Loucy (cell line): ENCODE results near the gene RHCE.
"Not testable (repeated sequence)": the region's sequence is repeated elsewhere in the genome, so short reads cannot be mapped to it uniquely, and the experiment has no call there.

Experiments
- CTCF ChIP-seq: fragments of 200-600 bp; sonication (generic); conservative IDR thresholded peaks from 2 replicates; pipeline ENCODE4 v1.5.1; 2014; ENCODE audit warnings: mild to moderate bottlenecking, antibody characterized with exemption, low read length
- EZH2phosphoT487 ChIP-seq: fragments of 200-600 bp; IDR thresholded peaks from 2 replicates; pipeline ENCODE4 v1.6.1; 2018; ENCODE audit warnings: antibody characterized with exemption, mild to moderate bottlenecking, moderate library complexity, borderline replicate concordance

DNA sequence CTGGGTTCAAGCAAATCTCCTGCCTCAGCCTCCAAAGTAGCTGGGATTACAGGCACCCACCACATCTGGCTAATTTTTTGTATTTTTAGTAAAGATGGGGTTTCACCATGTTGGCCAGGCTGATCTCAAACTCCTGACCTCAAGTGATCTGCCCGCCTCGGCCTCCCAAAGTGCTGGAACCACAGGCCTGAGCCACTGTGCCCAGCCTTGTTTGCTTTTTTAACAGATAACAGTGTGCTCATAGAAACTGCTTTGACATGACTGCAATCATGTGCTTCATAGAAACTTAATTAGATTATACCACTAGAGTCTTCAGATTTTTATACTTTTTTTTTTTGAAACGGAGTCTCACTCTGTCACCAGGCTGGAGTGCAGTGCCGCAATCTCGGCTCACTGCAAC, 91.3 kb downstream of the RHCE start:
- TF ChIP-seq CTCF, EZH2phosphoT487: not testable (repeated sequence)
